HepG2 (cell line): ENCODE data around the gene MYO7B. TPM values are rescaled to one million over a fixed set of nuclear protein-coding genes. Genes with fewer than 3 reads are reported as not detected.

Experiments used
- CSRNP2 ChIP-seq: sonication (generic); formaldehyde crosslinking; conservative IDR thresholded peaks from 2 replicates; pipeline ENCODE4 v1.8.0; 2022; ENCODE audit warnings: low read depth, missing genetic modification reagents
- EEA1 ChIP-seq: sonication (generic); formaldehyde crosslinking; IDR thresholded peaks from 2 replicates; pipeline ENCODE4 v1.5.1; 2020; ENCODE audit warnings: mild to moderate bottlenecking, missing genetic modification reagents, borderline replicate concordance
- FOXO1 ChIP-seq: sonication (generic); formaldehyde crosslinking; IDR thresholded peaks from 2 replicates; pipeline ENCODE4 v1.4.0; 2020; ENCODE audit warnings: missing genetic modification reagents
- FOXP1 ChIP-seq, 2 experiments: fragments of 450-650 bp in 1 of 2; IDR thresholded peaks; 2 replicates each; pipeline ENCODE4 v1.6.1; 2017 to 2018; ENCODE audit warnings: antibody characterized with exemption in 1 of 2
- HES4 ChIP-seq: sonication (generic); formaldehyde crosslinking; IDR thresholded peaks from 2 replicates; pipeline ENCODE4 v1.9.0; 2021; ENCODE audit warnings: mild to moderate bottlenecking, missing genetic modification reagents, borderline replicate concordance
- TEAD2 ChIP-seq: sonication (generic); formaldehyde crosslinking; IDR thresholded peaks from 2 replicates; pipeline ENCODE4 v1.9.0; 2021; ENCODE audit warnings: missing genetic modification reagents
- YY1 ChIP-seq: IDR thresholded peaks from 2 replicates; pipeline ENCODE4 v1.6.1; 2011; ENCODE audit warnings: low read length, low read depth, moderate library complexity, mild to moderate bottlenecking; ENCODE audit not compliant: insufficient read depth, insufficient replicate concordance
- ZBTB21 ChIP-seq: sonication (generic); formaldehyde crosslinking; IDR thresholded peaks from 2 replicates; pipeline ENCODE4 v1.4.0; 2020; ENCODE audit warnings: missing genetic modification reagents
- ZNF326 ChIP-seq: sonication (generic); formaldehyde crosslinking; IDR thresholded peaks from 2 replicates; pipeline ENCODE4 v1.4.0; 2020; ENCODE audit warnings: missing genetic modification reagents, borderline replicate concordance
- ZNF331 ChIP-seq: sonication (generic); formaldehyde crosslinking; IDR thresholded peaks from 2 replicates; pipeline ENCODE4 v1.4.0; 2020; ENCODE audit warnings: missing genetic modification reagents
- polyA plus RNA-seq, 8 experiments: library from polyadenylated mRNA; depleted of rRNA in 3 of 8; stranded (reverse) in 7 of 8; unstranded in 1 of 8; fragments of >200 nt; fragmentation: Illumina TruSeq in 4 of 8; extraction: Trizol in 4 of 8; gene quantifications; 2 replicates each; pipeline versions ENCODE4 v1.2.1 to v1.2.3, GENCODE V29; 2011 to 2016; ENCODE audit warnings: low read depth in 4 of 8, missing spikeins in 1 of 8, mixed read lengths in 1 of 8; ENCODE audit not compliant: insufficient read depth in 1 of 8
- total RNA-seq, 5 experiments: library from RNA; depleted of rRNA; stranded (reverse); fragments of >200 nt; fragmentation: Illumina TruSeq; extraction: Trizol; gene quantifications; 2 replicates each; pipeline ENCODE4 v1.2.3, GENCODE V29; 2016; ENCODE audit warnings: low read depth in 1 of 5
- TF ChIP-seq, protein P1 (sequence below): sonication (generic); formaldehyde crosslinking; IDR thresholded peaks from 2 replicates; pipeline ENCODE4 v1.4.0; 2020; ENCODE audit warnings: mild to moderate bottlenecking, missing genetic modification reagents, borderline replicate concordance
- TF ChIP-seq, protein P2 (sequence below): sonication (generic); formaldehyde crosslinking; IDR thresholded peaks from 2 replicates; pipeline ENCODE4 v1.4.0; 2020; ENCODE audit warnings: missing genetic modification reagents

MYO7B gene
- total and polyA plus RNA-seq, 2 of the 13 experiments (the other 11 are each of a cell fraction or from before 2014, with no cell fraction given): not detected

DNA sequence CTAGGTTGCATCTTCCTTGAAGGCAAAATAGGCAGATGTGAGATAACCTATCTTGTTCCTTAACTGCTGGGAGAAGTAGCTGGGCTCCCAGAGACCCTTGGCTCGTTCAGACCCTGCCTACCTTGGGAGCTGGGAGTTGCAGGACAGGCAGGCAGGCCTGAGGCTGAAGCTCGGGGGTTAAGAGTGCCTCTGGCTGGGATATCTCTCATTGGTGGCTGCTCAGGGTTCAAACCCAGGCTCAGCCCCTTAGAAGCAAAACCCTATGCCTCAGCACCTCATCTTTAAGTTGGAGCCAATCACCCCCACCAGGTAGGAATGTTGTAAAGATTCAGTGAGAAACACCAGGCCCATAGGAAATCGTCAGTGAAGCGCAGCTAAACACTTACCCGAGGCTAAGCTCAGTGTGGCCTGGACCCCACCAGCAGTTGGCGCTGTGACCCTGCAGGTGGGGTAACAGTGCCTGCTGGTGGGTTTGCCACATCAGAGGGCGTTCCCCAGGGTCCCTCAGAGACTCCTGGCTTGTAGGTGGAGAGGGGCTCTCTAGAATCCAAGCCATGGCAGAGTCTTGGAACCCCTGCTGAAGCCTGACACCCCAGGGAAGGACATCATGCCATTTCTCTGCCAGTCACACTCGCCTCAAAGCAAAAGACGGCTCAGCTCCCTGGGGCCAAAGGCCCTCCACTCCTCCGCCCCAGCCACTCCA, 55.9 kb downstream of the MYO7B start (continued):
- TF ChIP-seq ZNF326 (CRISPR knock-in tag): no peak
- TF ChIP-seq YY1: no peak
- no peak for TF ChIP-seq TEAD2 (CRISPR knock-in tag)
- TF ChIP-seq FOXP1 (IDR thresholded peaks at IDR 0.05): no peak
- TF ChIP-seq FOXP1 (CRISPR knock-in tag; IDR thresholded peaks at IDR 0.05): no peak
- TF ChIP-seq, protein P1, sequence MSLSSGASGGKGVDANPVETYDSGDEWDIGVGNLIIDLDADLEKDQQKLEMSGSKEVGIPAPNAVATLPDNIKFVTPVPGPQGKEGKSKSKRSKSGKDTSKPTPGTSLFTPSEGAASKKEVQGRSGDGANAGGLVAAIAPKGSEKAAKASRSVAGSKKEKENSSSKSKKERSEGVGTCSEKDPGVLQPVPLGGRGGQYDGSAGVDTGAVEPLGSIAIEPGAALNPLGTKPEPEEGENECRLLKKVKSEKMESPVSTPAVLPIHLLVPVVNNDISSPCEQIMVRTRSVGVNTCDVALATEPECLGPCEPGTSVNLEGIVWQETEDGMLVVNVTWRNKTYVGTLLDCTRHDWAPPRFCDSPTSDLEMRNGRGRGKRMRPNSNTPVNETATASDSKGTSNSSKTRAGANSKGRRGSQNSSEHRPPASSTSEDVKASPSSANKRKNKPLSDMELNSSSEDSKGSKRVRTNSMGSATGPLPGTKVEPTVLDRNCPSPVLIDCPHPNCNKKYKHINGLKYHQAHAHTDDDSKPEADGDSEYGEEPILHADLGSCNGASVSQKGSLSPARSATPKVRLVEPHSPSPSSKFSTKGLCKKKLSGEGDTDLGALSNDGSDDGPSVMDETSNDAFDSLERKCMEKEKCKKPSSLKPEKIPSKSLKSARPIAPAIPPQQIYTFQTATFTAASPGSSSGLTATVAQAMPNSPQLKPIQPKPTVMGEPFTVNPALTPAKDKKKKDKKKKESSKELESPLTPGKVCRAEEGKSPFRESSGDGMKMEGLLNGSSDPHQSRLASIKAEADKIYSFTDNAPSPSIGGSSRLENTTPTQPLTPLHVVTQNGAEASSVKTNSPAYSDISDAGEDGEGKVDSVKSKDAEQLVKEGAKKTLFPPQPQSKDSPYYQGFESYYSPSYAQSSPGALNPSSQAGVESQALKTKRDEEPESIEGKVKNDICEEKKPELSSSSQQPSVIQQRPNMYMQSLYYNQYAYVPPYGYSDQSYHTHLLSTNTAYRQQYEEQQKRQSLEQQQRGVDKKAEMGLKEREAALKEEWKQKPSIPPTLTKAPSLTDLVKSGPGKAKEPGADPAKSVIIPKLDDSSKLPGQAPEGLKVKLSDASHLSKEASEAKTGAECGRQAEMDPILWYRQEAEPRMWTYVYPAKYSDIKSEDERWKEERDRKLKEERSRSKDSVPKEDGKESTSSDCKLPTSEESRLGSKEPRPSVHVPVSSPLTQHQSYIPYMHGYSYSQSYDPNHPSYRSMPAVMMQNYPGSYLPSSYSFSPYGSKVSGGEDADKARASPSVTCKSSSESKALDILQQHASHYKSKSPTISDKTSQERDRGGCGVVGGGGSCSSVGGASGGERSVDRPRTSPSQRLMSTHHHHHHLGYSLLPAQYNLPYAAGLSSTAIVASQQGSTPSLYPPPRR: no peak
- peak; percentile 69 for TF ChIP-seq FOXO1
- TF ChIP-seq CSRNP2: no peak
- TF ChIP-seq HES4 (CRISPR knock-in tag): no peak
- TF ChIP-seq, protein P2, sequence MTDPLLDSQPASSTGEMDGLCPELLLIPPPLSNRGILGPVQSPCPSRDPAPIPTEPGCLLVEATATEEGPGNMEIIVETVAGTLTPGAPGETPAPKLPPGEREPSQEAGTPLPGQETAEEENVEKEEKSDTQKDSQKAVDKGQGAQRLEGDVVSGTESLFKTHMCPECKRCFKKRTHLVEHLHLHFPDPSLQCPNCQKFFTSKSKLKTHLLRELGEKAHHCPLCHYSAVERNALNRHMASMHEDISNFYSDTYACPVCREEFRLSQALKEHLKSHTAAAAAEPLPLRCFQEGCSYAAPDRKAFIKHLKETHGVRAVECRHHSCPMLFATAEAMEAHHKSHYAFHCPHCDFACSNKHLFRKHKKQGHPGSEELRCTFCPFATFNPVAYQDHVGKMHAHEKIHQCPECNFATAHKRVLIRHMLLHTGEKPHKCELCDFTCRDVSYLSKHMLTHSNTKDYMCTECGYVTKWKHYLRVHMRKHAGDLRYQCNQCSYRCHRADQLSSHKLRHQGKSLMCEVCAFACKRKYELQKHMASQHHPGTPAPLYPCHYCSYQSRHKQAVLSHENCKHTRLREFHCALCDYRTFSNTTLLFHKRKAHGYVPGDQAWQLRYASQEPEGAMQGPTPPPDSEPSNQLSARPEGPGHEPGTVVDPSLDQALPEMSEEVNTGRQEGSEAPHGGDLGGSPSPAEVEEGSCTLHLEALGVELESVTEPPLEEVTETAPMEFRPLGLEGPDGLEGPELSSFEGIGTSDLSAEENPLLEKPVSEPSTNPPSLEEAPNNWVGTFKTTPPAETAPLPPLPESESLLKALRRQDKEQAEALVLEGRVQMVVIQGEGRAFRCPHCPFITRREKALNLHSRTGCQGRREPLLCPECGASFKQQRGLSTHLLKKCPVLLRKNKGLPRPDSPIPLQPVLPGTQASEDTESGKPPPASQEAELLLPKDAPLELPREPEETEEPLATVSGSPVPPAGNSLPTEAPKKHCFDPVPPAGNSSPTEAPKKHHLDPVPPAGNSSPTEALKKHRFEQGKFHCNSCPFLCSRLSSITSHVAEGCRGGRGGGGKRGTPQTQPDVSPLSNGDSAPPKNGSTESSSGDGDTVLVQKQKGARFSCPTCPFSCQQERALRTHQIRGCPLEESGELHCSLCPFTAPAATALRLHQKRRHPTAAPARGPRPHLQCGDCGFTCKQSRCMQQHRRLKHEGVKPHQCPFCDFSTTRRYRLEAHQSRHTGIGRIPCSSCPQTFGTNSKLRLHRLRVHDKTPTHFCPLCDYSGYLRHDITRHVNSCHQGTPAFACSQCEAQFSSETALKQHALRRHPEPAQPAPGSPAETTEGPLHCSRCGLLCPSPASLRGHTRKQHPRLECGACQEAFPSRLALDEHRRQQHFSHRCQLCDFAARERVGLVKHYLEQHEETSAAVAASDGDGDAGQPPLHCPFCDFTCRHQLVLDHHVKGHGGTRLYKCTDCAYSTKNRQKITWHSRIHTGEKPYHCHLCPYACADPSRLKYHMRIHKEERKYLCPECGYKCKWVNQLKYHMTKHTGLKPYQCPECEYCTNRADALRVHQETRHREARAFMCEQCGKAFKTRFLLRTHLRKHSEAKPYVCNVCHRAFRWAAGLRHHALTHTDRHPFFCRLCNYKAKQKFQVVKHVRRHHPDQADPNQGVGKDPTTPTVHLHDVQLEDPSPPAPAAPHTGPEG (CRISPR knock-in tag): no peak
- peak; percentile 79 for TF ChIP-seq ZNF331
- TF ChIP-seq ZBTB21 (CRISPR knock-in tag): no peak
- TF ChIP-seq EEA1 (CRISPR knock-in tag): no peak
